Erythroblast (primary cell): Measurements from ENCODE around the gene KRI1.
"Not testable (repeated sequence)": the region's sequence is repeated elsewhere in the genome, so short reads cannot be mapped to it uniquely, and the experiment has no call there.

Experiments
- DNase-seq, 2 experiments: peaks; one replicate each; lab custom pipeline; 2025; lab: John Stamatoyannopoulos, UW
- GATA1 ChIP-seq: IDR thresholded peaks from 2 replicates; pipeline ENCODE4 v1.6.1; 2011; ENCODE audit warnings: low read depth, mild to moderate bottlenecking, control low read depth, low read length, moderate library complexity
- POLR2A ChIP-seq: IDR thresholded peaks from 2 replicates; pipeline ENCODE4 v1.6.1; 2011; ENCODE audit warnings: mild to moderate bottlenecking, low read length

The KRI1 gene

DNA sequence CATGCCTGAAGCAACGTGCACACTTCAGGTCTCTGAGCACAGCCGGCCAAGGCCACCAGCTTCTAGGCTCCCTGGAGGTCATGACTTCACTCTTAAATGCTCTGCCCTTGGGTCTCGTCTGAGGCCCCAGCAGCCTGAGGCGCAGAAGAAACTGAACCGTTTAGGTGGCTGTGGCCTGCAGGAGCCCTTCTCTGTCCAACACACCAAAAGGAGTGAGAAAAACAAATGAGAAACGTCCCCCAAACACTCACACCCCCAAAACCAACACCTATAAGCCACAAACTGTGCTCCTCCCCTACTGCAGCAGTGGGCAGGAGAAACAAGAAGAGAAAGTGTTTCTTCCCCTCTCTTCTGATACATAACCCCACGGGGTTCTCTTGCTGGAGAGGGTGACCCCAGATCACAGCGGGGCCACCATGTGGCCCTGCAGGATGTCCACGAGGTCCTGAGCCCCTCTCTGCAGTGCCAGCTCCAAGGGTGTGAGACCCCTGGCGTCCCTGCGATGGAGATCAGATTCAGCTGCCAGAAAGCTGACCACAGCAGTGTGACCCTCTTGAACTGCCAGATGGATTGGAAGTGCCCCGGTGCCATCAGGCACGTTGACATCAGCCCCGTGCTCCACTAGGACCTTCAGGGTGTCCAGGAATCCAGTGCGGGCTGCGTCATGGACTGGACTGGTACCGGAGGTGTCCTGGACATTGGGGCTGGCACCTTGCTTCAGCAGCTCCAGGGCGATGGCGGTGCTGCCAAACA, 1.0 kb upstream of the KRI1 start:
- DNase-seq = peak; percentile 50 to 66
- TF ChIP-seq GATA1 (no peak), POLR2A (no peak)

- TF ChIP-seq POLR2A (no peak), GATA1 (no peak)
- no peak for DNase-seq
Measured at GRCh38 chr19:10566408-10566657, 523 bp upstream of the KRI1 start.

- DNase-seq = peak; percentile 83 to 84
- TF ChIP-seq POLR2A (no peak), GATA1 (no peak)
Measured at GRCh38 chr19:10565028-10565566, 713 bp downstream of the KRI1 start.

DNA sequence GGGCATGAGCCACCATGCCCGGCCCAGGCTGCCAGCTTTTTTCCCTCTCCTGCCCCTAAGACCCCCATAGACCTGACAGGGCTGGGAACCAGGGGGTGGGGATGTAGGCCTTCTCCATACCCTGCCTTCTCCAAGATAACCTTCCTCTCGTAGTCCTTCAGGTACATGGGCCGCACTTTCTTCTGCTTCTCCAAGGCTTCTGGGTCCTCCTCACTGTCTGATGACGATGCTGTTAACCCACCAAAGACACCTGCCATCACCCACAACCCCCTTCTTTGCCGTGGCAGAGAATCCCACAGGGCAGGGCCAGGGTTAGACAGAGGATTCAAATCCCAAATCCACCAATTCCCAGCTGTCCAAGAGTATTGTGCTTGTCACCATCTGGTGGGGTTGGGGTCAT, 3.2 kb downstream of the KRI1 start:
- TF ChIP-seq GATA1 (no peak), POLR2A (no peak)
- no peak for DNase-seq

- no peak for DNase-seq
- TF ChIP-seq GATA1 = no peak
- no peak for TF ChIP-seq POLR2A
Measured at GRCh38 chr19:10560154-10560553, 5.7 kb downstream of the KRI1 start.

- TF ChIP-seq POLR2A (no peak), GATA1 (no peak)
- DNase-seq = no peak
Measured at GRCh38 chr19:10557603-10558197, 8.1 kb downstream of the KRI1 start.

DNA sequence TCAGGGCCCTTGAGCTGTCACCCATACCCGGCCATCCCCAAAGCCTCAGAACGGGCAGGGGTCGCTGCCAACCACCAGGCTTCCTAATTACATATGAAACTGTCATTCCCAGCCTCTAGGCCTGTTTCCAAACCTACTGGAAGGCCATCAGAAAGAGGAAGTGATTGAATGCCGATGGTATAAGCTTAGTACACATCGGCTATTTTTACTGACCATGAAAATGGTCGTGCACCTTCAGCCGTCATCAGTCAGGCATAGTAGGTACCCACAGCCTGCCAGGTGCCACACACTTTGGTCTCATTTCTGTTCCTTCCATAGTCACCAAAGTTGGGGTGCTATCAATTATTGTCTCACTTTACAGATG, 10.2 kb downstream of the KRI1 start:
- no peak for DNase-seq
- TF ChIP-seq POLR2A (no peak), GATA1 (no peak)

DNA sequence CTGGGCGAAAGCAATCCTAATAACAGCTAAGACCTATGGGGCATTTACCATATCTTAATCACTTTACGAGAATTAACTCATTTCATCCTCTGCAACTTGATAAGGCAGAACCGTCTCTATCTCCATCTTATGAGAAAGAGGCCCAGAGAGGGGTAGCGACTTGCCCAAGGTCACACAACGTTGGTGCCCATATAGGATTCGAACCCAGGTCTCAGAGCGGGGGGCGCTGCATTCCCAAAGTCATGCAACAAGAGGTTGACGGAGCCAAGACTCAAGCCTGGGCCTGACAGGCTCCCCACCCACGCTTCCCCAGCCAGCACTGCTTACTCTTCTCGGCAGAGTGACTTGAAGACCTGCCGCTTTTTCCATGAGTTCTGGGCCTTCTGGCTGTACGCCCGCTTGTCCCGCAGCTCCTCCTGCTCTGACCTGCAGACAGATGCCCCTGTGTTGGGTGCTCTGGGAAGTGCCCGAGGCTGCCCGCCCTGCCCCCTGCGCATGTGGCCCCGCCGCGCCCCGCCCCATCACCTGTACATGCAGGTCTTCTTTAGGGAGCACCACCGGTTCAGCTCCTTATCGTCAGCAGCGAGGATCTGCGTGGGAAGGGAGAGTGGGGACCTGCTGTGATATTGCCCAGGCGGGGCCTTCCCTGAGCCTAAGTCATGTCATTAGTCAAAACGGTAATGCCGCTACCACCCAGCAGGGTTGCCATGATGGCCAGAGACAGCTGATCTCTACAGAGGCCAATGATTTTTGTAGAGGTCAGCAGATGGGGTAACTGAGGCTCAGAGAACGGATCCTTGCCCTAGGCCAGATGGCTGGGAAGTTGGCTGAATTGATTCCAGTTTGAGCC, 10.8 kb downstream of the KRI1 start:
- DNase-seq = no peak

DNA sequence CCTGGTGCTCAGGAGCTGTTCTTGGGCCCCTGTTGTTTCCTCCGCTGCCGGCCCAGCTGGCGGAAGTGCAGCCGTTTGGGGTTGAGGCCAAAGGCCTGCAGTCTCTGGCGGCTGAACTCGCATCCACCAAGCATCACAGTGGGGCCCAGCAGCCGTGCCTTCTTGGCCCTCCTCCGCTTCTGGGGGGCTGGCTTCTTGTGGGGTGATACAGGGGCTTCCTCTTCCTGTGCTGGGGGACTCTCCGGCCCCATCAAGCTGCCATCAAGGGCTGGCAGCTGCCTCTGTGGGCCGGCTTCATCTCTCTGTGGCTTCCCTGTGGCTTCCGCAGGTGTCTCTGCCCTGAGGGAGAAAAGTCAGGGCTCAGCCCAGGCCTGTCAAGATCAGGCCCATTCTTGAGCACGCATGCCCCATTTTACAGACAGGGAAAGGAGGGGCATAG, 11.8 kb downstream of the KRI1 start:
- DNase-seq = no peak
- TF ChIP-seq POLR2A (no peak), GATA1 (no peak)

More for the DNA sequence above, 10.8 kb downstream of the KRI1 start:
- TF ChIP-seq POLR2A = peak; percentile 6
- no peak for TF ChIP-seq GATA1

DNA sequence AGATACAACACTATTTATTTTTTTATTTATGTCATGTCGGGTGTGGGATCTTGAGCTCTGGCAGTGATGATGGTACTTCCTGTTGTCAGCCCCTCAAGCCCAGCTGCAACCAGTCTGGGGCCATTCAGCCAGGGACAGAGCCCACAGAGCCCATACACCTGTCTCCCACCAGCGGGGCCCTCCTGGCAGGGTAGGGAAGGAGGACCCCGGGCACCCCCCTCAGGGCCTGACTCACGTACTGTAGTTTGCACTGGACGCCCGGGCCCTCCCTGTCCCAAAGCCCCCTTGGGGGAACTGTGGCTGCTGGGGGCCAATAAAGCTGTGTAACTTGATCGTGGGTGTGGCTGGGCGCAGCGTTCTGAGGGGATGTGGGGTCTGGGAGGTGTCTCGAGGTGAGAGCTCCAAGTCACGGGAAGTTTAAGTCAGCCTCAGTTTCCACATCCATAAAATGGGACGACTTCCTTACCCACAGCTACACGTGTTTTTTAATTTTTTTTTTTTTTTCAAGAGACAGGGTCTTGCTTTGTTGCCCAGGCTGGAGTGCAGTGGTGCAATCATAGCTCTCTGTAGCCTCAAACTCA, 12.6 kb downstream of the KRI1 start:
- no peak for DNase-seq
- TF ChIP-seq POLR2A = no peak
- no peak for TF ChIP-seq GATA1

- peak; percentile 39 for TF ChIP-seq POLR2A
- TF ChIP-seq GATA1 = no peak
- peak; percentile 46 to 53 for DNase-seq
Measured at GRCh38 chr19:10552510-10553053, 13.2 kb downstream of the KRI1 start.

DNA sequence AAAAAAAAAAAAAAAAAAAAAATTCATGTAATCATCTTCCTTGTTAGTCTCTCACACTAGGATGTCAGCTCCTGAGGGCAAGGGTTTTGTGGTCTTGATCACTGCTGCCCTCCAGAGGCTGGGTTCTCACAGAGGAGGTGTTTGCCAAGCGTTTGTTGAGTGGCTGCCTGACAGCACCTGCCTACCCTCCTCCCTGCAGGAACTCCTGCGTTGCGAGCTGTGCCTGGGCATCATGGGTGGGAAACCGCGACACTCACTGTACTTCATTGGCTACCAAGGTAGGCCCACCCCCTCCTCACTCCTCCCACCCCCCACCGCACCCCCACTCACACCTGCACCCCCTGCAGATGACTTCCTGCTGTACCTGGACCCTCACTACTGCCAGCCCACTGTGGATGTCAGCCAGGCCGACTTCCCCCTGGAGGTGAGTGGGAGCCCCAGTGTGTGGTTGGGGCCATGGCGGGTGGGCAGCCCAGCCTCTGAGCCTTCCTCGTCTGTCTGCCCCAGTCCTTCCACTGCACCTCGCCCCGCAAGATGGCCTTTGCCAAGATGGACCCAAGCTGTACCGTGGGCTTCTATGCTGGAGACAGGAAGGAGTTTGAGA, 14.0 kb downstream of the KRI1 start:
- DNase-seq = peak; percentile 61 to 68
- no peak for TF ChIP-seq GATA1
- TF ChIP-seq POLR2A = no peak

DNA sequence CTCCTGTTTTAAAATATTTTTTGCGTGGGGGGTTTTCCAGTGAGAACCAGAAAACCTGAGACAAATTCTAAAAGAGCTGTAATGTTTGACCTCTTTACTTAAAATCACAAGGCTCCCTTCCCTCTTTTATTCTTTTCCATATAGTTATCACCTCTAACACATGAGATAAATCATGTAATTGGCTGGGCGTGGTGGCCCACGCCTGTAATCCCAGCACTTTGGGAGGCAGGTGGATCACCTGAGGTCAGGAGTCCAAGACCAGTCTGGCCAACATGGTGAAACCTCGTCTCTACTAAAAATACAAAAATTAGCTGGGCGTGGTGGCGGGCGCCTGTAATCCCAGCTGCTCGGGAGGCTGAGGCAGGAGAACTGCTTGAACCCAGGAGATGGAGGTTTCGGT, 14.8 kb downstream of the KRI1 start:
- DNase-seq = not testable (repeated sequence)
